ENCODE results near the gene DOK7.

DOK7 gene

DNA sequence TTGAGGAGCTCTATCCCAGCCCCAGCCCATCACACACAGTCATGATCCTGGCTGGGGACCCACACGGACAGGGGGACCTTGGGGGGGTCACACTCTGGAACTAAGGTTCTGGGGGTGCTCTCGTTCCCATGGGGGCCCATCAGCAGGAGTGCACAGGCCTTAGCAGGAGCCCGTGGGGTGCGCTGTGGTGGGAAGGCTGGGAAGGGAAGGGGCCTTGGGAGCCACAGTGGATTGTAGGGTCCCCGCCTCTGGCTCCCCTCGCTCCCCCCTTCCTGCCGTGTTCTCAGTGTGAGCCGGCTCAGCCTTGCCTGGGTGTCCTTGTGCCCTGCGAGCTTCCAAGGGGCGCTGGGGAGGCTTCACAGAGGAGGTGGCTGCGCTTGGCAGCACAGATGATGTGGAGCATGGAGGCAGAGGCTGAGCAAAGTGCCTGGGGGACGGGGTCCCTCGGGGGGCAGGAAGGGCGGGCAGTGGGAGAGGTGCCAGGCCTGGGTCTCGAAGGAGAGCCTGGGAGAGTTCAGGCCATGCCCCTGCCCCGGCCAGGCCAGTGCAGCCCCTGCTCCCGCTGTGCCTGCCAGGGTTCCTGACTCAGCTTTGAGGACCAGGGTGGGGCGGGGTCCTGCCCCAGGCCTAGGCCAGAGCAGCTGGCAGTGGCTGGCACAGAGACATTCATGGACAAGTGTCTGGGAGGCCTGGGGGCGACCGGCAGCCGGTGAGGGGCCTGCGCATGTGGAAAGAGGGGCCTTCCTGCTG, 26.9 kb upstream of the DOK7 start:
- TF ChIP-seq ZFX (IDR thresholded peaks at IDR 0.05) = no peak
- TF ChIP-seq, protein P1, sequence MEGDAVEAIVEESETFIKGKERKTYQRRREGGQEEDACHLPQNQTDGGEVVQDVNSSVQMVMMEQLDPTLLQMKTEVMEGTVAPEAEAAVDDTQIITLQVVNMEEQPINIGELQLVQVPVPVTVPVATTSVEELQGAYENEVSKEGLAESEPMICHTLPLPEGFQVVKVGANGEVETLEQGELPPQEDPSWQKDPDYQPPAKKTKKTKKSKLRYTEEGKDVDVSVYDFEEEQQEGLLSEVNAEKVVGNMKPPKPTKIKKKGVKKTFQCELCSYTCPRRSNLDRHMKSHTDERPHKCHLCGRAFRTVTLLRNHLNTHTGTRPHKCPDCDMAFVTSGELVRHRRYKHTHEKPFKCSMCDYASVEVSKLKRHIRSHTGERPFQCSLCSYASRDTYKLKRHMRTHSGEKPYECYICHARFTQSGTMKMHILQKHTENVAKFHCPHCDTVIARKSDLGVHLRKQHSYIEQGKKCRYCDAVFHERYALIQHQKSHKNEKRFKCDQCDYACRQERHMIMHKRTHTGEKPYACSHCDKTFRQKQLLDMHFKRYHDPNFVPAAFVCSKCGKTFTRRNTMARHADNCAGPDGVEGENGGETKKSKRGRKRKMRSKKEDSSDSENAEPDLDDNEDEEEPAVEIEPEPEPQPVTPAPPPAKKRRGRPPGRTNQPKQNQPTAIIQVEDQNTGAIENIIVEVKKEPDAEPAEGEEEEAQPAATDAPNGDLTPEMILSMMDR (conservative IDR thresholded peaks at IDR 0.05) = no peak
- H3K27ac ChIP-seq = peak overlapping the region; percentile 71

DNA sequence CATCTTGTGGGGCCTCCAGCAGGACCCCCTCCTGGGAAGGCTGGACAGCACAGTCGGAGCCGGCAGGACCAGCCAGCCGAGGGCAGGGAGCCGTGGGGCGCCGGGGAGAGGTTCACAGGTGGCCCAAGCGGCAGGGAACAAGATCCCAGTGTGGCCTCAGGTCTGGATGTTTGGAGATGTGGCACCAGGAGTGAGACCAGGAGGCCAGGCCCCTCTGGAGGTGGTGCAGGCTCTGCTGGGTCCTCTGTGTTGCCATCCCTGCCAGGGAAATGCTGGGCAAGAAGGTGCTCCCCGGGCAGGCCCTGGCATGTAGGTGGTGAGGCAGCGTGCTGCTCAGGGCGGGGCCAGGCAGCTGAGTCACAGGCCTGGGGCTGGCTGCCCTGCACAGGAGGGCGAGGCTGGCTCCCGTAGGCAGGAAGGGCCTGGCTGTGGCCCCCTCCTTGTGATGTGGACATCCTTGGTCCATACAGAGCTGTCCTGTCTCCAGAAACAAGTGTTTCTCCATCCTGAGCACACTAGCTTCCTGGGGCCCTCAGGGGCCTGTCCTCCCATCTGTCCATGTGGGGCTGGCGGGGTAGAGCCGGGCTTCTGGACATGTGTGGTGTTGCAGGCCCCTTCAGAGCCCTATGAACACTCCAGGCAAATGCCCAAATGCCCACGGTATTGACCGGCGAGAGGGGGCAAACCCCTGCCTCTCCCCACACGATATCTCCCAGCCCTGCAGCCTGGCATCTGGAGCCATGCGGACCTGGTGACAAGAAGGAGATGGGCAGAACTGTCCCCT, 26.1 kb upstream of the DOK7 start:
- H3K27ac ChIP-seq = peak overlapping the region; percentile 71

DNA sequence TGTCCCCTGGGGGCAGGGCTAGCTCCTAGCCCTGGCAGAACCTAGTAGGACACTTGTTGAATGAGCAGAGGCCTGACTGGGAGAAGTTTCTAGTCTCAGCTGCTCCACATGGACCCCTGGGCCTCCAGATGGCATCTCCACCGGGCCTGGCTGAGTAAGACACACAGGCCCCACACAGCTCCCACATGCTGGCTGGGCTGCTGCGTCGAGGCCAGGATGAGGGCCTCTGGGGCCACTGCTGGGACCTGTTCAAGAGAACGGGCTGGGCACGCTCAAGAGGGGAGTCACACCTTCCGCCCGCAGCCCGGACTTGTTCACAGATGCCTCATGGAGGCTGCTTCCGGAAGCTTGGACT, 25.5 kb upstream of the DOK7 start:
- peak overlapping the region; percentile 71 for H3K27ac ChIP-seq

More for the DNA sequence above, 26.1 kb upstream of the DOK7 start:
- TF ChIP-seq, protein P1 (conservative IDR thresholded peaks at IDR 0.05) = no peak
- no peak for TF ChIP-seq ZFX (IDR thresholded peaks at IDR 0.05)

DNA sequence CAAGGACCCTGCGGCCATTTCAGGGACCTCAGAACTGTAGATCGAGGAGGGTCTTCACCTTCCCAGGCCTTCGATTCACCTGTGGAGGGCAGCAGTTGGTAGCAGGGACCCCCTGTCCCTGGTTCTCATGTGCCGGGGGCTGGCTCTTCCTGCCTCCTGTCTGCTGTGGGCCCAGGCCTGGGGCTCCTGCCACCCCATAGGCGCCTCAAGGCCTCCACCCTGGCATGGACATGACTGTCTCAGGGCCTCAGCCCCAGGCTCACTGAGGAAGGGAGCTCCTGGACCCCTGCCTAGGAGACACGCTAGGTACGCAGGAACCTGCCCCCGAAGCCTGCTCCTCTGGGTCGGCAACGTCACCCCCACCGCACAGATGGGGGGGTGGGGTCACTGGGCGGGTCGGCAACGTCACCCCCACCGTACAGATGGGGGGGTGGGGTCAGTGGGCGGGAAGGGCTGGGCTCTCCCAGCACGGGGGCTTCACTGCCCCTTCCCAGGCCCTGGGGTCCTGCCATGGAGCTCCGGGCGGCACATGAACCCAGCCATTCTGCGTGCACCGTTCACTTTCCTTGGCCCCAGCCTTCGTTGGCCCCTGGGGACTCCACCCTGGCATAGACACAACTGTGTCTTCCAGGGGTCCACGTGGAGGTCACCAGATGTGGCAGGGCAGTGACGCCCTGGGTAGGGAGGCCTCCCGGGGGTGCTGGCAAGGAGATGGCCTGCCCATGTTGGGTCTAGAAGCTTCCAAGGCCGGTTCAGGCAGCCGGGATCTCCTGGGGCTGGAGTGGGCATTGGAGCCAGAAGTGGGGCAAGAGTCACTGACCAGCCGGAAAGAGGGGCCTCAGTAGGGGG, 24.9 kb upstream of the DOK7 start:
- TF ChIP-seq, protein P1 (conservative IDR thresholded peaks at IDR 0.05) = no peak
- no peak for TF ChIP-seq ZFX (IDR thresholded peaks at IDR 0.05)
- peak overlapping the region; percentile 71 for H3K27ac ChIP-seq

More for the DNA sequence above, 25.5 kb upstream of the DOK7 start:
- TF ChIP-seq, protein P1 (conservative IDR thresholded peaks at IDR 0.05) = no peak
- no peak for TF ChIP-seq ZFX (IDR thresholded peaks at IDR 0.05)

DNA sequence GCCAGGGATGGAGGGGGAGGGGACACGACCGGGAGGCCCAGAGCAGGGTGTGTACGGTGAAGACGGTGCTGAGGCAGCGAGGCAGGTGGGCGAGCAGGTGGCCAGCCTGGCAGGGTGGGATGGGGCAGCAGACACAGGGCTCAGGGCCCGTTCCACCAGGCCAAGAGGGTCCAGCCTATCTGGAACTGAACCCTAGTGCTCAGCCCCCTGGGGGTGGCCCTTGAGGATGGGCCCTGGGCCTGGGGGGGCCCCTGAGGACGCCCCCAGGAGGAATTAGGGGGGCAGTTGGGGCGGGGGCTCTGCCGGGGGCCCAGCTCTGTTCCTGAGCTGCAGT, 24.3 kb upstream of the DOK7 start:
- no peak overlapping the region for H3K27ac ChIP-seq
- TF ChIP-seq ZFX (IDR thresholded peaks at IDR 0.05) = no peak
- TF ChIP-seq, protein P1 (conservative IDR thresholded peaks at IDR 0.05) = no peak

DNA sequence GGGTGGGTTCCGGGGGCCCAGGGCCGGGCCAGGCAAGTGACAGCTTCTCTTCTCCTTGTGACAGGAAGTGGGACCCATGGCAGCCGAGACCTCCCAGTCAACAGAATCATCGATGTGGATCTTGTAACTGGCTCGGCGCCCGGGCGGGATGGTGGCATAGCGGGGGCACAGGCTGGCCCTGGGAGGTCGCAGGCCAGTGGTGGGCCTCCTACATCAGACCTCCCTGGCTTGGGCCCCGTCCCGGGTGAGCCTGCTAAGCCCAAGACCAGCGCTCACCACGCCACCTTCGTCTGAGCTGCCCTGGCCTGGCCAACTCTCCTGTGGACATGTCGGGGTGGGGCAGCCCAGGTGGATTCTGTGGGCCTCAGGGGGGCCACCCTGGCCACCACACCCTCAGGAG, 23.7 kb upstream of the DOK7 start:
- H3K27ac ChIP-seq = no peak overlapping the region
- TF ChIP-seq ZFX (IDR thresholded peaks at IDR 0.05) = no peak
- TF ChIP-seq, protein P1 (conservative IDR thresholded peaks at IDR 0.05) = no peak

Measured in C4-2B (cell line).